ENCODE measurements around the gene PPM1L. TPM values are rescaled to one million over a fixed set of nuclear protein-coding genes. Genes with fewer than 3 reads are reported as not detected.

The PPM1L gene
- total RNA-seq, 1 donor from 2014 or later: 12.2 TPM

- DNase-seq (ENCODE audit: low spot score): no peak
- no peaks in the 10 kb centered on the region for H3K36me3 Mint-ChIP-seq (ENCODE audit: low read depth, unreplicated experiment)
- no peaks in the 10 kb centered on the region for H3K9me3 Mint-ChIP-seq (ENCODE audit: unreplicated experiment)
- H3K27me3 Mint-ChIP-seq (ENCODE audit: unreplicated experiment): no peaks in the 10 kb centered on the region
- H3K4me3 Mint-ChIP-seq (ENCODE audit: unreplicated experiment): no peak overlapping the region
- H3K27ac Mint-ChIP-seq (ENCODE audit: unreplicated experiment): no peak overlapping the region
- TF ChIP-seq CTCF (IDR thresholded peaks at IDR 0.05; ENCODE audit: unreplicated experiment): no peak
- peaks cover 17% of the 10 kb centered on the region for H3K4me1 Mint-ChIP-seq (ENCODE audit: unreplicated experiment)
Observed at GRCh38 chr3:160801386-160802118, 45.5 kb downstream of the PPM1L start.

GRCh38 chr3:160804762-160805161 is 48.7 kb downstream of the PPM1L start:
- Mint-ChIP-seq H3K27ac (ENCODE audit: unreplicated experiment) (no peak overlapping the region), H3K36me3 (ENCODE audit: low read depth, unreplicated experiment) (peaks cover under 1% of the 10 kb centered on the region), H3K4me1 (ENCODE audit: unreplicated experiment) (peaks cover 9% of the 10 kb centered on the region), H3K4me3 (ENCODE audit: unreplicated experiment) (no peak overlapping the region), H3K9me3 (ENCODE audit: unreplicated experiment) (no peaks in the 10 kb centered on the region), H3K27me3 (ENCODE audit: unreplicated experiment) (peaks cover 1% of the 10 kb centered on the region)
- no peak for TF ChIP-seq CTCF (IDR thresholded peaks at IDR 0.05; ENCODE audit: unreplicated experiment)
- no peak for DNase-seq (ENCODE audit: low spot score)

- Mint-ChIP-seq H3K4me3 (ENCODE audit: unreplicated experiment) (no peak overlapping the region), H3K9me3 (ENCODE audit: unreplicated experiment) (no peaks in the 10 kb centered on the region), H3K36me3 (ENCODE audit: low read depth, unreplicated experiment) (peaks cover 5% of the 10 kb centered on the region), H3K27me3 (ENCODE audit: unreplicated experiment) (peaks cover 1% of the 10 kb centered on the region), H3K27ac (ENCODE audit: unreplicated experiment) (no peak overlapping the region), H3K4me1 (ENCODE audit: unreplicated experiment) (peaks cover 9% of the 10 kb centered on the region)
- no peak for DNase-seq (ENCODE audit: low spot score)
- TF ChIP-seq CTCF (IDR thresholded peaks at IDR 0.05; ENCODE audit: unreplicated experiment): no peak
Observed at GRCh38 chr3:160806094-160806493, 50.1 kb downstream of the PPM1L start.

- Mint-ChIP-seq H3K36me3 (ENCODE audit: low read depth, unreplicated experiment) (peaks cover 5% of the 10 kb centered on the region), H3K27me3 (ENCODE audit: unreplicated experiment) (peaks cover 1% of the 10 kb centered on the region), H3K4me3 (ENCODE audit: unreplicated experiment) (no peak overlapping the region), H3K9me3 (ENCODE audit: unreplicated experiment) (no peaks in the 10 kb centered on the region), H3K27ac (ENCODE audit: unreplicated experiment) (no peak overlapping the region), H3K4me1 (ENCODE audit: unreplicated experiment) (peaks cover 9% of the 10 kb centered on the region)
- no peak for TF ChIP-seq CTCF (IDR thresholded peaks at IDR 0.05; ENCODE audit: unreplicated experiment)
- no peak for DNase-seq (ENCODE audit: low spot score)
Observed at GRCh38 chr3:160806686-160807085, 50.7 kb downstream of the PPM1L start.

- Mint-ChIP-seq H3K9me3 (ENCODE audit: unreplicated experiment) (no peaks in the 10 kb centered on the region), H3K4me3 (ENCODE audit: unreplicated experiment) (no peak overlapping the region)
- DNase-seq (ENCODE audit: low spot score): no peak
Observed at GRCh38 chr3:160808838-160809237, 52.8 kb downstream of the PPM1L start.

More at GRCh38 chr3:160808838-160809237, 52.8 kb downstream of the PPM1L start:
- Mint-ChIP-seq H3K27me3 (ENCODE audit: unreplicated experiment) (peaks cover 1% of the 10 kb centered on the region), H3K36me3 (ENCODE audit: low read depth, unreplicated experiment) (peaks cover 5% of the 10 kb centered on the region), H3K4me1 (ENCODE audit: unreplicated experiment) (peaks cover 8% of the 10 kb centered on the region), H3K27ac (ENCODE audit: unreplicated experiment) (no peak overlapping the region)
- TF ChIP-seq CTCF (IDR thresholded peaks at IDR 0.05; ENCODE audit: unreplicated experiment): no peak

Measured in endothelial cell (in vitro differentiated cells).